ENCODE data around the gene STARD6.
"Not testable (repeated sequence)": the region's sequence is repeated elsewhere in the genome, so short reads cannot be mapped to it uniquely, and the experiment has no call there.

STARD6 gene

DNA sequence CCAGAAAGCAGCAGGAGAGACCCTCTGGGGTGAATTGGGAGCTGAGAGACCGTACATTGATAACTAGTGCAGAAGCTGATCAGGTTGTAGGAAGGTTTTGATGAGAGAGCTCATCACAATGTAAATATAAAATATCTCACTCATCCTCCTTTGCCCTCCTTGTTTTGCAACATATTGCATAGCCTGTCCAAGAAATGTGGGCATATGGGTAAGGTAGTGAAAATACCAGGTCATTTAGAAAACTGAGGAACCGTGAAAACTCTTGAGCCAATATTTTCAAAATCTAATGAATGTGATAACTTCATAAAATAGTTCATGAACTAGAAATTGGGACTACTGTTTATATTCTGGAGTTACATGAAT, 31.5 kb upstream of the STARD6 start:
- H3K27ac ChIP-seq: peak overlapping the region; percentile 62
- TF ChIP-seq, protein P1, sequence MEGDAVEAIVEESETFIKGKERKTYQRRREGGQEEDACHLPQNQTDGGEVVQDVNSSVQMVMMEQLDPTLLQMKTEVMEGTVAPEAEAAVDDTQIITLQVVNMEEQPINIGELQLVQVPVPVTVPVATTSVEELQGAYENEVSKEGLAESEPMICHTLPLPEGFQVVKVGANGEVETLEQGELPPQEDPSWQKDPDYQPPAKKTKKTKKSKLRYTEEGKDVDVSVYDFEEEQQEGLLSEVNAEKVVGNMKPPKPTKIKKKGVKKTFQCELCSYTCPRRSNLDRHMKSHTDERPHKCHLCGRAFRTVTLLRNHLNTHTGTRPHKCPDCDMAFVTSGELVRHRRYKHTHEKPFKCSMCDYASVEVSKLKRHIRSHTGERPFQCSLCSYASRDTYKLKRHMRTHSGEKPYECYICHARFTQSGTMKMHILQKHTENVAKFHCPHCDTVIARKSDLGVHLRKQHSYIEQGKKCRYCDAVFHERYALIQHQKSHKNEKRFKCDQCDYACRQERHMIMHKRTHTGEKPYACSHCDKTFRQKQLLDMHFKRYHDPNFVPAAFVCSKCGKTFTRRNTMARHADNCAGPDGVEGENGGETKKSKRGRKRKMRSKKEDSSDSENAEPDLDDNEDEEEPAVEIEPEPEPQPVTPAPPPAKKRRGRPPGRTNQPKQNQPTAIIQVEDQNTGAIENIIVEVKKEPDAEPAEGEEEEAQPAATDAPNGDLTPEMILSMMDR (conservative IDR thresholded peaks at IDR 0.05; ENCODE audit: low read depth): no peak
- POLR2A ChIA-PET (ENCODE audit: low non-redundant PET): no interaction called here
- no peak for DNase-seq (ENCODE audit: low spot score)
- CTCF ChIA-PET: interaction anchor here (0.7 kb wide), 1 partner anchor 44 kb away, joined by 5 read pairs; no protein-coding TSS in a partner anchor

DNA sequence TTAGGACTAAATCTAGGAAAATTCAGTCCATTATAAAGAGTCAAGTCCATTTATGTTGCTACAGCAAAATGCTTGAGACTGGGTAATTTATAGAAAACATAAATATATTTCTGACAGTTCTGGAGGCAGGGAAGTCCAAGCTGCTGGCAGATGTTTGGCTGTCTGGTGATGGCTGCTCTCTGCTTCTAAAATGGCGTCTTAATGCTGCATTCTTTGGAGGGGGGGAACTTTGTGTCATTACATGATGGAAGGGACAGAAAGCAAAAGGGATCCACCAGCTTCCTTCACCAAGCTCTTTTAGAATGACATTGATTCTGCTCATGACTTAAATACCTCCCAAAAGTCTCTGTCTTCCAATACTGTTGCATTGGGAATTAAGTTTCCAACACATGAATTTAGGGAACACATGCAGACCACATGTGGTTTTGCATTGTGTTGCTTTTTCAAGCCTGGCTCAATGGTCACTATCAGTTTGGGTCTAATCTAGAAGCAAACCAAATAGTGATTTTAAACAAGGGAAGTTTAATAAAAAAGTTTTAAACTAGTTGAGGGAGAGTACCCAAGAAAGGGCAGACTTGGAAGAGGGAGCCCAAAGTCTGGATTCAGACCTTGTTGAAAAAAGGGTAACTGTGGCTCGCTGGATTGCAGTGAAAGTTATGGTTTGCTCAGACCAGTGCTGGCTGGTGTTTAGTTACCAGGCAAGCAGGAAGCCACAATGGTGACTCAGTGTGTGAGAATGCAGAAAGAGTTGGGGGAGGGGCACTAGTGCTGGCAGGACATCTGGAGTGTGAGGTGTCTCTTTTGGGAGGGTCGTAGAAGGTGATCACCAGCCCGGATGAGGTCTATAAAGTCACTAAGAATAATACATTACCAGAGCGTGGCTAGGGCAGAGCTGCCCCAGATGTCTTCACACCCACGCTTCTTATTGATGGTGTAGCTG, 30.8 kb upstream of the STARD6 start:
- ChIA-PET CTCF (no interaction called here), POLR2A (ENCODE audit: low non-redundant PET) (no interaction called here)
- peak overlapping the region; percentile 62 for H3K27ac ChIP-seq
- TF ChIP-seq, protein P1 (conservative IDR thresholded peaks at IDR 0.05; ENCODE audit: low read depth): no peak
- DNase-seq (ENCODE audit: low spot score): peak; percentile 32

DNA sequence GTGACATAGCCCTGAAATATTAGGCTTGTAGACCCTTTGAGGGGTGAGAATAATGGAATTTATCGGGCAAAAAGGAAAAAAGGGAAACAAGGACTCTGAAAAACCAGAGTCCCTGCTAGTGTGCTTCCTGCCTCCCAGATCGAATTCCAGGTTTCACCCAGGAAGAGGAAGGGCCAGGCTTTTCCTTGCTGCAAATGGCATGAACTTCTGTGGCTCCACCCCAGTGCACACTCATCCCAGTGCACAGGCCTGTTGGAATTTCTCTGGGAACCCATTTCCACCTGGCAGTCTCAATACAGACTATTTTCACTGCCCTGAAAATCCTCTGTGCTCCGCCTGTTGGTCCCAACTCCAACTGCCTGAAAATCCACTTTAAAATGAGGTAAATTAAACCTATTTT, 30.0 kb upstream of the STARD6 start:
- DNase-seq (ENCODE audit: low spot score): no peak
- CTCF ChIA-PET: no interaction called here

DNA sequence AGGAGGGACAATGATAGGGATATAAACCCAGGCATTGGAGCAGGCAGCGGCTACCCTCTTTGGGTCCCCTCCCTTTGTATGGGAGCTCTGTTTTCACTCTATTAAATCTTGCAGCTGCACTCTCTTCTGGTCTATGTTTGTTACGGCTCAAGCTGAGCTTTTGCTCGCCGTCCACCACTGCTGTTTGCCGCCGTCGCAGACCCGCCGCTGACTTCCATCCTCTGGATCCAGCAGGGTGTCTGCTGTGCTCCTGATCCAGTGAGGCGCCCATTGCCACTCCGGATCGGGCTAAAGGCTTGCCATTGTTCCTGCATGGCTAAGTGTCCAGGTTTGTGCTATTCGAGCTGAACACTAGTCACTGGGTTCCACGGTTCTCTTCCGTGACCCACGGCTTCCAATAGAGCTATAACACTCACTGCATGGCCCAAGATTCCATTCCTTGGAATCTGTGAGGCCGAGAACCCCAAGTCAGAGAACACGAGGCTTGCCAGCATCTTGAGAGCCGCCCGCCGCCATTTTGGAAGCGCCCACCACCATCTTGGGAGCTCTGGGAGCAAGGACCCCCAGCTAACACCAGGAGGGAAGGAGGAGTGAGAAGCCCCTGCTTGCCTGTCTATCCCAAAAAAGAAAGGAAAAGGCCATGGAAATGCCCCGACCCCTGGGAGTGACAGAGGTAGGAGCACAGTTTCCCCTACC, 29.3 kb upstream of the STARD6 start:
- CTCF ChIA-PET; POLR2A ChIA-PET (ENCODE audit: low non-redundant PET); DNase-seq (ENCODE audit: low spot score); H3K27ac ChIP-seq: not testable (repeated sequence)

More for the DNA sequence above, 30.0 kb upstream of the STARD6 start:
- POLR2A ChIA-PET (ENCODE audit: low non-redundant PET): no interaction called here
- TF ChIP-seq, protein P1 (conservative IDR thresholded peaks at IDR 0.05; ENCODE audit: low read depth): no peak
- no peak overlapping the region for H3K27ac ChIP-seq

DNA sequence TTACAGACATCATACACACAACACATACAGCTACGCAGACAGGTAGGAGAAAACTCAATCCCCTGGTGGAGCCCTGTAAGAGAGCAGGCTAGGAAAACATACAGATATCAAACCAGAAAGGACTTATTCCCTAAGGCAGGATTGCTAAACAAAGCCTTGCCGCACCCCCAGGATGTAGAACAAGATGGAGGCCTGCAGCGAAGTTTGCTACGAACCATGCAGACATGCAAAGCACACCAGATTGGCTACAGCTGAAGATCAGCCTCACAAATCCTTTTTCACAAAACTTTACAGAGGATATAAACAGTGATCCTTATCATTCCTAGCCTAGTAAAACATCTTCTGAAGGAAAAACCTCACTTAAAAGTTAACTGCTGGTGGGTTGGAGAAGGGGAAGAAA, 28.4 kb upstream of the STARD6 start:
- DNase-seq (ENCODE audit: low spot score): no peak
- ChIA-PET CTCF (no interaction called here), POLR2A (ENCODE audit: low non-redundant PET) (no interaction called here)
- no peak overlapping the region for H3K27ac ChIP-seq
- TF ChIP-seq, protein P1 (conservative IDR thresholded peaks at IDR 0.05; ENCODE audit: low read depth): no peak

DNA sequence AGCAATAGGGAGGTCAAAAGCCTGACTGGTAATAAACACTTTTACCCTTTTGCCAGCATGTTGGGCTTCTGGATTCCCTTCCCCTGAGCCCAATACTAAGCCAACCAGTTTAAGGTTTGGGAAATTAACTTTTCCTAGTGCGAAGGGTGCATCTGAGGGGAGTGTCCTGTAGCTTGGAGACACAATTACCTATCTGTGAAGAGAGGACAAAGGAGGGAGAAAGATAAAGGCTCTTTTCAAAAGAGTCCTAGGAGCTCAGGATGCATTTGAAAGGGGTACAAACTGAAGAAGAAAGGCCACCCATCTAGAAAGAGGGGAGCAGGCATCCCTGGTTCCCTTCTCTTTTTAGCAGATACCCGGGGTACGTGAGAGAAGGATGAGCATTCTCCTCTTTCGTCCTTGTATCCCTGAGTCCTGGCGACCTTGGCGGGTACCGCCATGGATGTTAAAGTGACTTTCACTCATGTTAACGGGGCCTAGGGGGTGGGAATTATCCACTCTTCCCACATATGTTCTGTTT, 25.1 kb upstream of the STARD6 start:
- H3K27ac ChIP-seq: no peak overlapping the region
- POLR2A ChIA-PET (ENCODE audit: low non-redundant PET): no interaction called here
- no peak for DNase-seq (ENCODE audit: low spot score)
- TF ChIP-seq, protein P1 (conservative IDR thresholded peaks at IDR 0.05; ENCODE audit: low read depth): no peak
- CTCF ChIA-PET: no interaction called here

DNA sequence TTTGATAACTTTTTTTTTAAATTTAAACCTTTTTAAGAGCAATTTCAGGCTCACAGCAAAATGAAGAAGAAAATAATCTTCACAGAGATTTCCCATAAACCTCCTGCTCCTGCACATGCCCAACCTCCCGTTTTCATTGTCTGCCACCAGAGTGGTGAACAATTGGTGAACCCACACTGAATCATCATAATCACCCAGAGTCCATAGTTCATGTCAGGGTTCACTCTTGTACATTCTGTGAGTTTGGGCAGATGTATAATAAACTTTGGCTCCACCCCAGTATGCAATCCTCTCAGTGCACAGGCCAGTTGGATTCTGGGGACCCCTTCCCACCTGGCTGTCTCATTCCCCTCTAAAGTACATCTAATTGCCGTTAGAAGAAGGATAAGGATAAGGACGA, 24.4 kb upstream of the STARD6 start:
- ChIA-PET POLR2A (ENCODE audit: low non-redundant PET) (no interaction called here), CTCF (no interaction called here)
- DNase-seq (ENCODE audit: low spot score): no peak
- TF ChIP-seq, protein P1 (conservative IDR thresholded peaks at IDR 0.05; ENCODE audit: low read depth): no peak
- no peak overlapping the region for H3K27ac ChIP-seq

Measured in RWPE1 (cell line).